Measurements from ENCODE around the gene FIP1L1.

The FIP1L1 gene

GRCh38 chr4:53500546-53500945, 123.1 kb downstream of the FIP1L1 start:
- H3K9me3 ChIP-seq (ENCODE audit: severe bottlenecking), result no peaks in the 10 kb centered on the region
- TF ChIP-seq CTCF (IDR thresholded peaks at IDR 0.05; ENCODE audit: low read depth, low read length), result no peak
- H3K4me3 ChIP-seq (ENCODE audit: low read depth, low read length), result no peak overlapping the region

GRCh38 chr4:53501561-53501960, 124.1 kb downstream of the FIP1L1 start:
- DNase-seq, result no peak
- Histone ChIP-seq H3K27ac (no peak overlapping the region), H3K4me3 (ENCODE audit: low read depth, low read length) (no peak overlapping the region), H3K9me3 (ENCODE audit: severe bottlenecking) (no peaks in the 10 kb centered on the region), H3K27me3 (ENCODE audit: insufficient read depth, low read depth, severe bottlenecking) (peaks cover 8% of the 10 kb centered on the region), H3K36me3 (no peaks in the 10 kb centered on the region)
- no peak for TF ChIP-seq CTCF (IDR thresholded peaks at IDR 0.05; ENCODE audit: low read depth, low read length)

More at GRCh38 chr4:53500546-53500945, 123.1 kb downstream of the FIP1L1 start:
- Histone ChIP-seq H3K27me3 (ENCODE audit: insufficient read depth, low read depth, severe bottlenecking) (peaks cover 8% of the 10 kb centered on the region), H3K27ac (no peak overlapping the region), H3K36me3 (no peaks in the 10 kb centered on the region)
- no peak for DNase-seq

- peaks cover 8% of the 10 kb centered on the region for H3K27me3 ChIP-seq (ENCODE audit: insufficient read depth, low read depth, severe bottlenecking)
- DNase-seq, result no peak
- no peaks in the 10 kb centered on the region for H3K9me3 ChIP-seq (ENCODE audit: severe bottlenecking)
- no peak for TF ChIP-seq CTCF (IDR thresholded peaks at IDR 0.05; ENCODE audit: low read depth, low read length)
- no peak overlapping the region for H3K27ac ChIP-seq
- H3K36me3 ChIP-seq, result no peaks in the 10 kb centered on the region
- H3K4me3 ChIP-seq (ENCODE audit: low read depth, low read length), result no peak overlapping the region
These were observed 124.7 kb downstream of the FIP1L1 start for GRCh38 chr4:53502094-53502493.

GRCh38 chr4:53505947-53506346, 128.5 kb downstream of the FIP1L1 start:
- Histone ChIP-seq H3K27ac (no peak overlapping the region), H3K4me3 (ENCODE audit: low read depth, low read length) (no peak overlapping the region), H3K27me3 (ENCODE audit: insufficient read depth, low read depth, severe bottlenecking) (peaks cover 14% of the 10 kb centered on the region), H3K36me3 (no peaks in the 10 kb centered on the region), H3K9me3 (ENCODE audit: severe bottlenecking) (no peaks in the 10 kb centered on the region)
- no peak for TF ChIP-seq CTCF (IDR thresholded peaks at IDR 0.05; ENCODE audit: low read depth, low read length)
- DNase-seq, result no peak

- H3K4me3 ChIP-seq (ENCODE audit: low read depth, low read length), result no peak overlapping the region
- no peak for TF ChIP-seq CTCF (IDR thresholded peaks at IDR 0.05; ENCODE audit: low read depth, low read length)
- no peaks in the 10 kb centered on the region for H3K36me3 ChIP-seq
- no peak overlapping the region for H3K27ac ChIP-seq
- no peak for DNase-seq
- H3K9me3 ChIP-seq (ENCODE audit: severe bottlenecking), result no peaks in the 10 kb centered on the region
- peaks cover 14% of the 10 kb centered on the region for H3K27me3 ChIP-seq (ENCODE audit: insufficient read depth, low read depth, severe bottlenecking)
These were observed 129.6 kb downstream of the FIP1L1 start for GRCh38 chr4:53507058-53507457.

- Histone ChIP-seq H3K27ac (no peak overlapping the region), H3K4me3 (ENCODE audit: low read depth, low read length) (no peak overlapping the region), H3K36me3 (no peaks in the 10 kb centered on the region), H3K9me3 (ENCODE audit: severe bottlenecking) (no peaks in the 10 kb centered on the region), H3K27me3 (ENCODE audit: insufficient read depth, low read depth, severe bottlenecking) (peaks cover 14% of the 10 kb centered on the region)
- no peak for TF ChIP-seq CTCF (IDR thresholded peaks at IDR 0.05; ENCODE audit: low read depth, low read length)
- DNase-seq, result no peak
These were observed 130.3 kb downstream of the FIP1L1 start for GRCh38 chr4:53507671-53508286.

Data from WERI-Rb-1 (cell line).